Liver (tissue), 3 donors: ENCODE results near the gene GAB2.

Experiments
- JUND ChIP-seq, 2 donors: IDR thresholded peaks; 2 replicates each; pipeline ENCODE4 v1.6.1; 2016; ENCODE audit warnings: antibody characterized with exemption in 2 of 2
- TF ChIP-seq, protein P1 (sequence below): fragments of 150-350 bp; IDR thresholded peaks from 2 replicates; pipeline ENCODE4 v1.5.1; 2017; ENCODE audit warnings: improper control_type of control experiment, low read depth, low read length; ENCODE audit not compliant: missing input control
- TF ChIP-seq, protein P2 (sequence below): IDR thresholded peaks from 2 replicates; pipeline ENCODE4 v1.6.1; 2016; ENCODE audit warnings: antibody characterized with exemption
- donor health status: healthy.
- donor health status: healthy.

DNA sequence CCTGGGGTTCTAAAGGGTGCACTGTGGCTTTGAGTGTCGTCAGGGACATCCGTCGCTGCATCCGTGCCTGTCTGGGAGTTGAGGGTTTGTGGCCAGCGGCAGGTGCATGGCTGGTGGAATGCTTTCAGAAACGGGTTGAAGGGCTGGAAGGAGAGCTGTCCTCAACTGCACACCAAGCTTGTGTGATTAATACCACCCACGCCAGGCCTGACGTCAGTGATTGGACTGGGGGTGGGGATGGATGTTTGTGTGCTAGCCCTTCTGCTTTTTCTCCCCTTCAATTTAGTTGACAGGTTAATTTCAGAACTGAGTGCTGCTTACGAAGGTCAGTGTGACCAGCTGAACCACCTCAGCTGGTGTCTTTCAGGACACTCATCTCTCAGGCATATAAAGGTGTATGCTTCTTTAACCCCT is 3.2 kb upstream of the GAB2 start:
- TF ChIP-seq, protein P1, sequence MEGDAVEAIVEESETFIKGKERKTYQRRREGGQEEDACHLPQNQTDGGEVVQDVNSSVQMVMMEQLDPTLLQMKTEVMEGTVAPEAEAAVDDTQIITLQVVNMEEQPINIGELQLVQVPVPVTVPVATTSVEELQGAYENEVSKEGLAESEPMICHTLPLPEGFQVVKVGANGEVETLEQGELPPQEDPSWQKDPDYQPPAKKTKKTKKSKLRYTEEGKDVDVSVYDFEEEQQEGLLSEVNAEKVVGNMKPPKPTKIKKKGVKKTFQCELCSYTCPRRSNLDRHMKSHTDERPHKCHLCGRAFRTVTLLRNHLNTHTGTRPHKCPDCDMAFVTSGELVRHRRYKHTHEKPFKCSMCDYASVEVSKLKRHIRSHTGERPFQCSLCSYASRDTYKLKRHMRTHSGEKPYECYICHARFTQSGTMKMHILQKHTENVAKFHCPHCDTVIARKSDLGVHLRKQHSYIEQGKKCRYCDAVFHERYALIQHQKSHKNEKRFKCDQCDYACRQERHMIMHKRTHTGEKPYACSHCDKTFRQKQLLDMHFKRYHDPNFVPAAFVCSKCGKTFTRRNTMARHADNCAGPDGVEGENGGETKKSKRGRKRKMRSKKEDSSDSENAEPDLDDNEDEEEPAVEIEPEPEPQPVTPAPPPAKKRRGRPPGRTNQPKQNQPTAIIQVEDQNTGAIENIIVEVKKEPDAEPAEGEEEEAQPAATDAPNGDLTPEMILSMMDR, result no peak
- TF ChIP-seq, protein P2, sequence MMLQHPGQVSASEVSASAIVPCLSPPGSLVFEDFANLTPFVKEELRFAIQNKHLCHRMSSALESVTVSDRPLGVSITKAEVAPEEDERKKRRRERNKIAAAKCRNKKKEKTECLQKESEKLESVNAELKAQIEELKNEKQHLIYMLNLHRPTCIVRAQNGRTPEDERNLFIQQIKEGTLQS, result no peak
- TF ChIP-seq JUND (IDR thresholded peaks at IDR 0.05), result no peak
